ENCODE measurements around the gene FGFR2. TPM values are rescaled to one million over a fixed set of nuclear protein-coding genes. Genes with fewer than 3 reads are reported as not detected.
A peak's percentile ranks its signal among the peaks of the same experiment; 100 is the strongest.

FGFR2 gene
- under 1 TPM; 0.14 to 0.22 TPM for total RNA-seq
- 0.53 TPM for polyA plus RNA-seq (2013, experiment 1 of 2)
- 1.1 TPM for polyA plus RNA-seq (2013, experiment 2 of 2)
- 0 to 3.4 (median 0.39) reads per million in 172 experiments for total RNA-seq

DNA sequence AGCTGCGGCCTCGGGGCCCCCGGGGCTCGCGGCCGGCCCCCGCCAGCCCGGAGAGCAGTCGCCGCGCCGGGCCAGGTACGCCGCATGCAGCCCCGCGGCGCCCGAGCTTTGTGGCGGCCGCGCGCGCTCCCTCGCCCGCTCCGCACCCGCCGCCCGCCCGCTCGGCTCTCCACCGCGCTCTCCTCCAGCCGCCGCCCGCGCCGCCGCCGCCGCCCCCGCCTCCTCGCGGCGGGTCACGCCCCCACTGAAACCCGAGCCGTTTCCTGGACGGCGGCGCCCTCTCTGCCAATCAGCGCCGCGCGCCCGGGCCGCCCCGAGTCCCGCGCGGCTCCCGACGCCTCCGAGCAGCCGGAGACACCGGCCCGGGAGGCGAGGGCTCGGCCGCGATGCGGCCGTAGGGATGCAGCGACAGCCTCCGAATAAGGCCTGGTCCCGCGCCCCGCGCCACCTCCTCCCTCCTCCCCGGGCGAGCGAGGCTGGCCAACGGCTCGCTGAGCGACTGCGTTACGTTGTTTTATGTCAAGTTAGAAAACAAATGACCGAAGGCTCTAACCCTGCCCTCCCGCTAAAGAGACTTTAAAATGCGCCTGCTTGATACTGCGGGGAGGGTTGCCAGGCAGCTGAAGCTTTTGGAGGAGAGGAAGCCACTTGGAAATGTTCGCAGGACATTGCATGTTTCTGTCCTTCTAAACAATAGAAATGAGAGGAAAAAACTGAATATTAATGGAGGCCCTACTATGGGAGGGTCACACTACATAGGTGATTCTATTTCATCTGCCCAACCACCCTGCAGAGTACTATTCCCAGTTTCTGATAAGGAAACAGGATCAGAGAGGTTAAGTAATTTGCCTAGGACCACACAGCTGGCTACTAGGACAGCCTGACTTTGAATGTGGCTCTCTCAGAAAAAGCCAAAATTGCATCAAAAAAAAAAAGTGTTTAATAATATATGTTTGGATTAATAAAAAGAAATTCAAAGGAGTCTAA lies at the start of gene FGFR2:
FGFR2 (minus strand) TSS at position 182 of the 987 bp plus-strand sequence. CDS start 4,627 bp downstream, outside the sequence.
- Histone ChIP-seq H3K27me3 (ENCODE audit: control insufficient read depth in 1 of 2, insufficient read depth in 2 of 2, low read length in 2 of 2) (peaks cover 36 to 59% of the 10 kb centered on the region in 2 experiments), H3K4me1 (ENCODE audit: insufficient read depth, low read length) (peaks cover 7% of the 10 kb centered on the region), H3K4me3 (ENCODE audit: low read length) (peak within 1 kb of the TSS; percentile 25), H3K9me3 (ENCODE audit: control insufficient read depth in 1 of 2, insufficient read depth in 1 of 2, low read length in 2 of 2) (peaks cover 0 to 29% of the 10 kb centered on the region in 2 experiments), H3K27ac (ENCODE audit: low read depth in 1 of 2, low read length in 2 of 2) (no peak within 1 kb of the TSS), H3K36me3 (ENCODE audit: insufficient read depth, low read length) (no peaks in the 10 kb centered on the region)
- H3K4me3 Mint-ChIP-seq = no peak within 1 kb of the TSS
- ChIA-PET POLR2A (no interaction called here), CTCF (no interaction called here)
- H3K27me3 Mint-ChIP-seq = peaks cover 63% of the 10 kb centered on the region
- TF ChIP-seq, protein P1, sequence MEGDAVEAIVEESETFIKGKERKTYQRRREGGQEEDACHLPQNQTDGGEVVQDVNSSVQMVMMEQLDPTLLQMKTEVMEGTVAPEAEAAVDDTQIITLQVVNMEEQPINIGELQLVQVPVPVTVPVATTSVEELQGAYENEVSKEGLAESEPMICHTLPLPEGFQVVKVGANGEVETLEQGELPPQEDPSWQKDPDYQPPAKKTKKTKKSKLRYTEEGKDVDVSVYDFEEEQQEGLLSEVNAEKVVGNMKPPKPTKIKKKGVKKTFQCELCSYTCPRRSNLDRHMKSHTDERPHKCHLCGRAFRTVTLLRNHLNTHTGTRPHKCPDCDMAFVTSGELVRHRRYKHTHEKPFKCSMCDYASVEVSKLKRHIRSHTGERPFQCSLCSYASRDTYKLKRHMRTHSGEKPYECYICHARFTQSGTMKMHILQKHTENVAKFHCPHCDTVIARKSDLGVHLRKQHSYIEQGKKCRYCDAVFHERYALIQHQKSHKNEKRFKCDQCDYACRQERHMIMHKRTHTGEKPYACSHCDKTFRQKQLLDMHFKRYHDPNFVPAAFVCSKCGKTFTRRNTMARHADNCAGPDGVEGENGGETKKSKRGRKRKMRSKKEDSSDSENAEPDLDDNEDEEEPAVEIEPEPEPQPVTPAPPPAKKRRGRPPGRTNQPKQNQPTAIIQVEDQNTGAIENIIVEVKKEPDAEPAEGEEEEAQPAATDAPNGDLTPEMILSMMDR (IDR thresholded peaks at IDR 0.05) = no peak
- H3K36me3 Mint-ChIP-seq (ENCODE audit: low read depth) = no peaks in the 10 kb centered on the region
- no peak within 1 kb of the TSS for H3K27ac Mint-ChIP-seq
- ATAC-seq (ENCODE audit: poor library complexity) = no peak
- peak in 5 of 14 experiments; percentile 9 to 22 (median 18) for DNase-seq
- H3K4me1 Mint-ChIP-seq (ENCODE audit: low read depth) = peaks cover 5% of the 10 kb centered on the region
- no peaks in the 10 kb centered on the region for H3K9me3 Mint-ChIP-seq
- intact Hi-C loops (cut with DNase I, micrococcal nuclease) = no loop called here

DNA sequence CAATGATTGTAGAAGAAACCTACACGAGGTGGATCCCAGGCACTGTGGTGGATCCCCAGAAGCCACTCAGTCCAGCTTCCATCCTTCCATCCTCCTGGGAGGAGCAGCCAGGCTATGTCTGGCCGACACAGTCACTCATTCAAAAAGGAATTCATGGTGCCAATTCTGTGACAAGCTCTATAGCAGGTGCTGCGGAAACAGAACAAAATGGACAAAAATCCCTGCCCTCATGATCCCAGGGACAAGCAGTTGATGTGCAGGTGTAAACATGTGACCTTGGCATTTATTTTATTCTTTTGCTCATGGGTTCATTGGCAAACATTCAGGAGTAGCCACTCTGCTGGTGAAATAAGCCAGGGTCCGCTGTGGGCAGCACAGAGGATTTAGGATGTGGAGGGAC lies 49.2 kb upstream of the FGFR2 start:
- peaks cover 14% of the 10 kb centered on the region for H3K27me3 Mint-ChIP-seq
- no peaks in the 10 kb centered on the region for H3K4me1 ChIP-seq (ENCODE audit: insufficient read depth, low read length)
- no peaks in the 10 kb centered on the region for H3K4me1 Mint-ChIP-seq (ENCODE audit: low read depth)
- ATAC-seq (ENCODE audit: poor library complexity) (no peak), DNase-seq (no peak)
- no peak overlapping the region for H3K4me3 Mint-ChIP-seq
- H3K27ac Mint-ChIP-seq = no peak overlapping the region
- H3K36me3 Mint-ChIP-seq (ENCODE audit: low read depth) = no peaks in the 10 kb centered on the region
- no peak overlapping the region for H3K4me3 ChIP-seq (ENCODE audit: low read length)
- H3K9me3 ChIP-seq (ENCODE audit: control insufficient read depth in 1 of 2, insufficient read depth in 1 of 2, low read length in 2 of 2) = peaks cover 0 to 8% of the 10 kb centered on the region in 2 experiments
- POLR2A ChIA-PET = no interaction called here
- CTCF ChIA-PET = no interaction called here
- intact Hi-C loops (cut with DNase I, micrococcal nuclease) = no loop called here
- H3K27ac ChIP-seq (ENCODE audit: low read depth in 1 of 2, low read length in 2 of 2) = no peak overlapping the region
- TF ChIP-seq, protein P1 (IDR thresholded peaks at IDR 0.05) = no peak
- no peaks in the 10 kb centered on the region for H3K36me3 ChIP-seq (ENCODE audit: insufficient read depth, low read length)
- peaks cover 0 to 5% of the 10 kb centered on the region in 2 experiments for H3K27me3 ChIP-seq (ENCODE audit: control insufficient read depth in 1 of 2, insufficient read depth in 2 of 2, low read length in 2 of 2)
- H3K9me3 Mint-ChIP-seq = no peaks in the 10 kb centered on the region

DNA sequence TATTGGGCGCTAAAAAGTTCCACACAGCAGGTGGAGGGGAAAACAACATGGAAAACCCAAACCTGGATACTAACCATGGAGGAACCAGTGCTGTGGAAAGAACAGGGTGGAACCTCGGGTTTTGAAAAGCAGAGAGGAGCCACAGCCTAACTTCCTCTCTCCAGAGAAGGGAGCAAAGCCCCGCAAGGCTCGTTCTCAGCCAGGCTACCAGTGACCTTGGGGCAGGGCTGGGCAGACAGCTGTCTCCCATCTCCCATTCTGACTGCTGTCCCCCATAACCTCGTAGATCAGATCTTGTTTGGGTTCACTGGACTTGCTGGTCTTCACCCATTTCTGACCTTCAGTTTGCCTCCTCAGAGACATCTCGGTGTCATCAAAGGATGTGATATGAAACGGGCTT lies 47.5 kb upstream of the FGFR2 start:
- ATAC-seq (ENCODE audit: poor library complexity) = no peak
- Histone ChIP-seq H3K27me3 (ENCODE audit: control insufficient read depth in 1 of 2, insufficient read depth in 2 of 2, low read length in 2 of 2) (peaks cover 0 to 5% of the 10 kb centered on the region in 2 experiments), H3K36me3 (ENCODE audit: insufficient read depth, low read length) (no peaks in the 10 kb centered on the region), H3K9me3 (ENCODE audit: control insufficient read depth in 1 of 2, insufficient read depth in 1 of 2, low read length in 2 of 2) (peaks cover 0 to 8% of the 10 kb centered on the region in 2 experiments), H3K4me3 (ENCODE audit: low read length) (no peak overlapping the region), H3K27ac (ENCODE audit: low read depth in 1 of 2, low read length in 2 of 2) (no peak overlapping the region), H3K4me1 (ENCODE audit: insufficient read depth, low read length) (no peaks in the 10 kb centered on the region)
- ChIA-PET POLR2A (no interaction called here), CTCF (no interaction called here)
- Mint-ChIP-seq H3K4me3 (no peak overlapping the region), H3K36me3 (ENCODE audit: low read depth) (no peaks in the 10 kb centered on the region), H3K27me3 (peaks cover 9% of the 10 kb centered on the region), H3K4me1 (ENCODE audit: low read depth) (no peaks in the 10 kb centered on the region), H3K9me3 (no peaks in the 10 kb centered on the region), H3K27ac (no peak overlapping the region)
- DNase-seq = no peak
- intact Hi-C loops (cut with DNase I, micrococcal nuclease) = no loop called here
- TF ChIP-seq, protein P1 (IDR thresholded peaks at IDR 0.05) = no peak

All from CD4-positive, alpha-beta T cell (primary cell).